Tibial nerve (tissue), 4 donors: ENCODE data around the gene SPATA46. TPM values are rescaled to one million over a fixed set of nuclear protein-coding genes. Genes with fewer than 3 reads are reported as not detected.

Source experiments
- DNase-seq, 2 donors: peaks; one replicate each; pipeline ENCODE4 v3.0.0-alpha.2; 2019; ENCODE audit warnings: low spot score in 2 of 2
- H3K27ac ChIP-seq, 4 donors: fragments of 200-600 bp; sonication (generic) in 3 of 4; one replicate each; pipeline ENCODE4 v1.5.1; 2017 to 2019; ENCODE audit warnings: mild to moderate bottlenecking in 1 of 4
- H3K27me3 ChIP-seq, 2 donors: fragments of 200-600 bp; sonication (generic) in 1 of 2; one replicate each; pipeline versions ENCODE4 v1.5.1 to v1.6.0; 2017 to 2019
- H3K36me3 ChIP-seq, 3 donors: fragments of 200-600 bp; sonication (generic); one replicate each; pipeline ENCODE4 v1.5.1; 2018 to 2019
- H3K4me1 ChIP-seq, 4 donors: fragments of 200-600 bp; sonication (generic) in 3 of 4; one replicate each; pipeline ENCODE4 v1.5.1; 2017 to 2019
- H3K4me3 ChIP-seq, 4 donors: fragments of 200-600 bp; sonication (generic) in 3 of 4; one replicate each; pipeline ENCODE4 v1.5.1; 2017 to 2019; ENCODE audit warnings: mild to moderate bottlenecking in 1 of 4, moderate library complexity in 1 of 4
- H3K9me3 ChIP-seq, 4 donors: fragments of 200-600 bp; sonication (generic) in 3 of 4; one replicate each; pipeline ENCODE4 v1.5.1; 2017 to 2019
- EP300 ChIP-seq, 2 donors: sonication (generic); formaldehyde crosslinking; IDR thresholded peaks; one replicate each; pipeline ENCODE4 v1.6.1; 2017; ENCODE audit warnings: antibody characterized with exemption in 2 of 2, mild to moderate bottlenecking in 1 of 2
- POLR2A ChIP-seq, 2 donors: fragments of 450-650 bp; IDR thresholded peaks; one replicate each; pipeline ENCODE4 v1.6.1; 2017; ENCODE audit warnings: antibody characterized with exemption in 2 of 2, mild to moderate bottlenecking in 2 of 2, moderate library complexity in 2 of 2
- WGBS, 2 donors: methylation state at CpG; one replicate each; pipeline ENCODE4 v1.1.5; 2018; 5-methylcytosine and 5-hydroxymethylcytosine counted together
- total RNA-seq, 4 donors: library from RNA; depleted of rRNA; stranded (reverse); fragments of >200 nt; gene quantifications; one replicate each; pipeline ENCODE4 v1.1.0, GENCODE V29; 2016
- TF ChIP-seq, protein P1 (sequence below), 5 experiments: fragments of 200-600 bp in 3 of 5; fragments of 450-650 bp in 2 of 5; sonication (generic) in 3 of 5; IDR thresholded peaks; one replicate each; pipeline ENCODE4 v1.5.1; 2016 to 2019; ENCODE audit warnings: antibody characterized with exemption in 5 of 5, mild to moderate bottlenecking in 3 of 5, moderate library complexity in 2 of 5

The SPATA46 gene
- total RNA-seq, 4 donors from 2014 or later = not detected

DNA sequence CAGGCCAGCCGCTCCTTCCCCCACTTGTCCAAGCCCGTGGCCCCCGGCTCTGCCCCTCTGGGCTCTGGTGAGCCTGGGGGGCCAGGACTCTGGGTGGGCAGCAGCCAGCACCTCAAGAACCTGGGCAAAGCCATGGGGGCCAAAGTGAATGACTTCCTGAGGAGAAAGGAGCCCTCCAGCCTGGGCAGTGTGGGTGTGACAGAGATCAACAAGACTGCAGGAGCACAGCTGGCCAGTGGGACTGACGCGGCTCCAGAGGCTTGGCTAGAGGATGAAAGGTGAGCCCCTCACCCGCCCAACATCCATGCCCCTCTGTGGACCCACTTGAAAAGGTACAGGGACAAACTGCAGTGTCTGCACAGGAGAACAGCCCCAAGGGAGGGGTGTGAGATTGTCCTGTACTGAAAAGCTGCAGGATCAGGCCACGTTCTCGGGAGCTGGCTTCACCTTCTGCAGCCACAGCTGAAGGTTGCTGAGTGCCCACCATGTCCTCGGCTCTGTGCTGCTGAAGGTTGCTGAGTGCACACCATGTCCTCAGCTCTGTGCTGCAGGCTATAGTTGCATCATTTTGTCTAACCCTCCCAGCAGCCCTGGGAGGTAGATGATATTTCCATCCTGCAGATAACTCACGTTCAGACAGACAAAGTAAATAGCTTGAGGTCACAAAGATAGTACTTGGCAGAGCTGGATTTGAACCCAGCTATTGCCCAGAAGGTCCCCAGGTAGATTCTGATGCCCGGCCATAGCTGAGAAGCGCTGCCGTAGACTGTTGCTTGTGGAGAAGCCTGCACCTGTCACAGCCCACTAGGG, 5.5 kb upstream of the SPATA46 start:
- H3K36me3 ChIP-seq = peaks cover 0 to 27% (median 0%) of the 10 kb centered on the region in 3 donors
- H3K9me3 ChIP-seq = no peaks in the 10 kb centered on the region
- peak overlapping the region in 1 of 4 donors; percentile 70 for H3K27ac ChIP-seq
- H3K27me3 ChIP-seq = no peaks in the 10 kb centered on the region
- TF ChIP-seq, protein P1, sequence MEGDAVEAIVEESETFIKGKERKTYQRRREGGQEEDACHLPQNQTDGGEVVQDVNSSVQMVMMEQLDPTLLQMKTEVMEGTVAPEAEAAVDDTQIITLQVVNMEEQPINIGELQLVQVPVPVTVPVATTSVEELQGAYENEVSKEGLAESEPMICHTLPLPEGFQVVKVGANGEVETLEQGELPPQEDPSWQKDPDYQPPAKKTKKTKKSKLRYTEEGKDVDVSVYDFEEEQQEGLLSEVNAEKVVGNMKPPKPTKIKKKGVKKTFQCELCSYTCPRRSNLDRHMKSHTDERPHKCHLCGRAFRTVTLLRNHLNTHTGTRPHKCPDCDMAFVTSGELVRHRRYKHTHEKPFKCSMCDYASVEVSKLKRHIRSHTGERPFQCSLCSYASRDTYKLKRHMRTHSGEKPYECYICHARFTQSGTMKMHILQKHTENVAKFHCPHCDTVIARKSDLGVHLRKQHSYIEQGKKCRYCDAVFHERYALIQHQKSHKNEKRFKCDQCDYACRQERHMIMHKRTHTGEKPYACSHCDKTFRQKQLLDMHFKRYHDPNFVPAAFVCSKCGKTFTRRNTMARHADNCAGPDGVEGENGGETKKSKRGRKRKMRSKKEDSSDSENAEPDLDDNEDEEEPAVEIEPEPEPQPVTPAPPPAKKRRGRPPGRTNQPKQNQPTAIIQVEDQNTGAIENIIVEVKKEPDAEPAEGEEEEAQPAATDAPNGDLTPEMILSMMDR (IDR thresholded peaks at IDR 0.05) = no peak
- TF ChIP-seq POLR2A (IDR thresholded peaks at IDR 0.05) = no peak
- no peak for TF ChIP-seq EP300 (IDR thresholded peaks at IDR 0.05)
- no peak overlapping the region for H3K4me3 ChIP-seq
- 89 to 93% methylated on average over 13 of the region's 13 CpGs for WGBS, 2 donors
- DNase-seq = no peak
- peaks cover 0 to under 1% (median 0%) of the 10 kb centered on the region in 4 donors for H3K4me1 ChIP-seq

DNA sequence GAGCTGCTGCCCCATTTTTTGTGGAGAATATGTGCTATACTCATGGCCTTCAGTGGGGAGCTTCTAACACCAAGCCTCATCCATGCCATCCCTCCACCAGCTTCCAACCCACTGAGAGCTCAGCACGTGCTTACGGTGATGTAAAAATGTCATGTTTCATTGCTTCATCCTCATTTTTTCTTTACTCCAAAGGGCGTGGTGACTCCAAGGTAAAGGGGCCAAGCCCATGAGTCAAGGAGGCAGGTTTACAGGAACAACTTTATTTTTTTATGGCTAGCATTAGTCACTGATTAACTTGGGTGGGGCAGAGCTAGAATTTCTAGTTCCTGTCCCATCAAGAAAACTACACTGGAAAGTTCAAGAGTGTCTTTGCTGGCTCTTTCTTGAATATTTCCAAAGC, 4.7 kb upstream of the SPATA46 start, which contains the start of gene C1orf226:
Gene C1orf226 (plus strand): TSS at position 346 of the 400 bp plus-strand sequence. CDS start 174 bp downstream, outside the sequence.
- 91 to 95% methylated on average over 3 of the region's 3 CpGs for WGBS, 2 donors

DNA sequence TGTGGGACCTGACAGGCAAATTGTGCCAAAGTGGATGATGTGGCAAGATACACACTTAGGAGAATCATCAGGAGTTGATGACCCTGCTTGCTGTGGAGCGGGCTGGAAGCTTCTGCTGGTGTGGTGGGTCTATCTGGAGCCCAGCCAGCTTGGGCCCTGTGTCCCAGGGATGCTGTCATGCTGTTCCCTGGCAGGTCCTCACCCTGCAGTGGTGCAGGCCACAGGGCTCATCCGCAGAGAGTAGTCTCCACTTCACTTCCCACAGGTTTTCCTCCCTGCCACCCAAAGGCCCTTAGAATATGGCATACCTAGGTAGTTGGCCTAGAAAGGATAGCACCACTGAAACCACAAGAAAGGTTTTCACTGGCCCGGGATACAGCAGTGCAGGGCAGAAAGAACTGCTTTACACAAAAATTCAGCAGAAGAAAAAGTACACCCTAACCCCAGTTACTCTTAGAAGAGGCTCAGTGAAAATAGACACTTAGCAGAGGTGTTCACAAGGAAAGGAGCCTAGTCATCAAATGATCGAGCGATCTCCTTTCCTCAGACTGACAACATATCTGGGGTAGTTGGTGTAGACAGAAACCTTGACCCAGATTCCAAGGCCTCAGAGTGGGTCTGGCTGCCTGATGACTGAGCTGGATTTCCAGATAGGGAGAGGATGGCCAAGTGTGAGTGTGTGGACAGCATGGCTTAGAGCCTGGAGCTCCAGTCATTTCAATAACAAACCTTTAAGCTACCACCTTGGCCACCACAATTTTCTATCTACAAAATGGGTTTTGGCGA, 3.6 kb upstream of the SPATA46 start:
- H3K9me3 ChIP-seq = no peaks in the 10 kb centered on the region

More for the DNA sequence above, 4.7 kb upstream of the SPATA46 start, which contains the start of gene C1orf226:
- Histone ChIP-seq H3K9me3 (no peaks in the 10 kb centered on the region), H3K4me1 (no peaks in the 10 kb centered on the region), H3K36me3 (peaks cover 0 to 27% (median 0%) of the 10 kb centered on the region in 3 donors), H3K27ac (peak within 1 kb of the TSS in 1 of 4 donors; percentile 70), H3K27me3 (no peaks in the 10 kb centered on the region), H3K4me3 (no peak within 1 kb of the TSS)
- TF ChIP-seq EP300 (IDR thresholded peaks at IDR 0.05) (no peak), POLR2A (IDR thresholded peaks at IDR 0.05) (no peak)
- TF ChIP-seq, protein P1 (IDR thresholded peaks at IDR 0.05) = no peak
- no peak for DNase-seq

DNA sequence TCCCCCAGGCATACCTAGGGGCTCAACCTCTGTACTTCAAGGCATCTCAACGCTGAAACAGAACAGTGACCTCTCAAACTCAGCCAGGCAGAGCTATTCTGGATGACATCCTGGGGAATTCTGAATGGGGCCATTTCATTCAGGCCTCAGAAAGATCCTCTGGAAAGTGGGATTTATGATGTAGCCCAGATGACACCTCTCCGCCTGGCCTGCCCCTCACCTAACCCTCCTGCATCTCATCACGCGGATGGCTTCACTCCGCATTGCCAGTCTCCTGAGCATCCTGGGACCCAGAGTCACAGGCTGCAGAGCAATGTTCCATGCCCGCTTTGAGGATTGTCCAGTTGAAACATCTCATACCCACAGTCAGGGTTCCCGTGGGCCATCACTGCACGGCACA, 1.2 kb downstream of the SPATA46 start:
- H3K4me1 ChIP-seq = peaks cover 0 to 10% (median 0%) of the 10 kb centered on the region in 4 donors
- H3K9me3 ChIP-seq = no peaks in the 10 kb centered on the region
- DNase-seq = no peak
- WGBS, 2 donors = 78 to 83% methylated on average over 7 to 8 of the region's 8 CpGs
- TF ChIP-seq EP300 (IDR thresholded peaks at IDR 0.05) (no peak), POLR2A (IDR thresholded peaks at IDR 0.05) (no peak)
- TF ChIP-seq, protein P1 (IDR thresholded peaks at IDR 0.05) = no peak
- no peak overlapping the region for H3K4me3 ChIP-seq
- H3K27ac ChIP-seq = no peak overlapping the region
- no peaks in the 10 kb centered on the region for H3K27me3 ChIP-seq
- H3K36me3 ChIP-seq = peaks cover 0 to 7% (median 0%) of the 10 kb centered on the region in 3 donors

More for the DNA sequence above, 3.6 kb upstream of the SPATA46 start:
- peaks cover 0 to 25% (median 0%) of the 10 kb centered on the region in 3 donors for H3K36me3 ChIP-seq
- no peak for DNase-seq
- no peaks in the 10 kb centered on the region for H3K27me3 ChIP-seq
- 92 to 93% methylated on average over 6 of the region's 6 CpGs for WGBS, 2 donors
- TF ChIP-seq, protein P1 (IDR thresholded peaks at IDR 0.05) = no peak
- no peak for TF ChIP-seq EP300 (IDR thresholded peaks at IDR 0.05)
- TF ChIP-seq POLR2A (IDR thresholded peaks at IDR 0.05) = no peak
- H3K4me3 ChIP-seq = no peak overlapping the region
- no peaks in the 10 kb centered on the region for H3K4me1 ChIP-seq
- H3K27ac ChIP-seq = no peak overlapping the region
